ENCODE measurements around the gene ANKRD40. TPM values are rescaled to one million over a fixed set of nuclear protein-coding genes. Genes with fewer than 3 reads are reported as not detected.

Gene ANKRD40
- total and polyA plus RNA-seq, 10 of the 15 experiments (the other 5 are each of a cell fraction or from before 2014, with no cell fraction given), result 5.9 to 21.7 (median 14.8) TPM

- Histone ChIP-seq H3K4me1 (ENCODE audit: control insufficient read depth, insufficient read depth, low read length) (no peaks in the 10 kb centered on the region), H3K4me3 (no peak overlapping the region), H3K9me3 (replicated peaks; ENCODE audit: control insufficient read depth, insufficient read depth, low read length) (no peaks in the 10 kb centered on the region), H4K20me1 (ENCODE audit: control insufficient read depth, insufficient read depth) (no peaks in the 10 kb centered on the region), H3K27ac (ENCODE audit: control insufficient read depth, insufficient read depth) (no peak overlapping the region), H3K27me3 (replicated peaks in 1 of 2; ENCODE audit: control insufficient read depth in 2 of 2, insufficient read depth in 2 of 2, low read length in 1 of 2) (no peaks in the 10 kb centered on the region), H3K36me3 (ENCODE audit: control insufficient read depth in 2 of 2, insufficient read depth in 2 of 2, low read length in 1 of 2) (no peaks in the 10 kb centered on the region), H3K4me2 (ENCODE audit: control insufficient read depth, insufficient read depth) (no peak overlapping the region), H3K79me2 (ENCODE audit: control insufficient read depth, insufficient read depth, low read length) (no peaks in the 10 kb centered on the region), H3K9ac (ENCODE audit: control insufficient read depth, insufficient read depth, low read length) (no peak overlapping the region), H2AFZ (ENCODE audit: control insufficient read depth, low read depth, low read length) (no peak overlapping the region)
- POLR2A ChIA-PET, result interaction anchor here (0.5 to 1.1 kb wide), 2 partner anchors 27 to 64 kb away, joined by 3 to 6 read pairs; no protein-coding TSS in a partner anchor
- BruUV-seq (replicated peaks), result no TSS peak
- intact Hi-C loops (cut with micrococcal nuclease; ENCODE audit: unreplicated experiment), result no loop called here
- FAIRE-seq (no peak), ATAC-seq (no peak), DNase-seq (ENCODE audit: low read depth, low spot score) (no peak)
- RAD21 ChIA-PET (ENCODE audit: unreplicated experiment), result no interaction called here
- CTCF ChIA-PET, result interaction anchor here (1.5 kb wide), 1 partner anchor 9 kb away, joined by 4 read pairs; no protein-coding TSS in a partner anchor
- 77% methylated on average over 16 of the region's 16 CpGs for WGBS (ENCODE audit: insufficient coverage, insufficient replicate concordance, low lambda C conversion rate, missing lambda C conversion rate)
- in situ Hi-C loops (cut with MboI), result no loop called here
- SMC1A ChIA-PET (ENCODE audit: uncharacterized antibody, unreplicated experiment), result no interaction called here
- TF ChIP-seq NFIC (IDR thresholded peaks at IDR 0.05; ENCODE audit: low read depth, low read length) (no peak), ZNF217 (IDR thresholded peaks at IDR 0.05) (no peak), NR2C2 (IDR thresholded peaks at IDR 0.05; ENCODE audit: borderline replicate concordance, control insufficient read depth, insufficient read length, low read depth) (no peak), HDAC6 (IDR thresholded peaks at IDR 0.05; ENCODE audit: unreplicated experiment) (no peak), HCFC1 (IDR thresholded peaks at IDR 0.05; ENCODE audit: low read length) (no peak), BHLHE40 (IDR thresholded peaks at IDR 0.05; ENCODE audit: borderline replicate concordance in 1 of 2, low read depth in 2 of 2, low read length in 1 of 2) (no peak), EGR1 (IDR thresholded peaks at IDR 0.05; ENCODE audit: borderline replicate concordance in 1 of 2, low read depth in 2 of 2, low read length in 2 of 2) (no peak), SPI1 (IDR thresholded peaks at IDR 0.05; ENCODE audit: borderline replicate concordance, insufficient read depth, low read depth, low read length) (no peak), MTA3 (IDR thresholded peaks at IDR 0.05; ENCODE audit: borderline replicate concordance, low read length) (no peak), ATF7 (IDR thresholded peaks at IDR 0.05; ENCODE audit: low read depth) (no peak), IRF5 (IDR thresholded peaks at IDR 0.05; ENCODE audit: borderline replicate concordance) (no peak), MYC (IDR thresholded peaks at IDR 0.05; ENCODE audit: insufficient read depth, insufficient read length, insufficient replicate concordance, low read length, severe bottlenecking) (no peak), CBFB (IDR thresholded peaks at IDR 0.05; ENCODE audit: low read depth) (no peak), KLF5 (IDR thresholded peaks at IDR 0.05; ENCODE audit: partially characterized antibody) (no peak)
- TF ChIP-seq, protein P1, sequence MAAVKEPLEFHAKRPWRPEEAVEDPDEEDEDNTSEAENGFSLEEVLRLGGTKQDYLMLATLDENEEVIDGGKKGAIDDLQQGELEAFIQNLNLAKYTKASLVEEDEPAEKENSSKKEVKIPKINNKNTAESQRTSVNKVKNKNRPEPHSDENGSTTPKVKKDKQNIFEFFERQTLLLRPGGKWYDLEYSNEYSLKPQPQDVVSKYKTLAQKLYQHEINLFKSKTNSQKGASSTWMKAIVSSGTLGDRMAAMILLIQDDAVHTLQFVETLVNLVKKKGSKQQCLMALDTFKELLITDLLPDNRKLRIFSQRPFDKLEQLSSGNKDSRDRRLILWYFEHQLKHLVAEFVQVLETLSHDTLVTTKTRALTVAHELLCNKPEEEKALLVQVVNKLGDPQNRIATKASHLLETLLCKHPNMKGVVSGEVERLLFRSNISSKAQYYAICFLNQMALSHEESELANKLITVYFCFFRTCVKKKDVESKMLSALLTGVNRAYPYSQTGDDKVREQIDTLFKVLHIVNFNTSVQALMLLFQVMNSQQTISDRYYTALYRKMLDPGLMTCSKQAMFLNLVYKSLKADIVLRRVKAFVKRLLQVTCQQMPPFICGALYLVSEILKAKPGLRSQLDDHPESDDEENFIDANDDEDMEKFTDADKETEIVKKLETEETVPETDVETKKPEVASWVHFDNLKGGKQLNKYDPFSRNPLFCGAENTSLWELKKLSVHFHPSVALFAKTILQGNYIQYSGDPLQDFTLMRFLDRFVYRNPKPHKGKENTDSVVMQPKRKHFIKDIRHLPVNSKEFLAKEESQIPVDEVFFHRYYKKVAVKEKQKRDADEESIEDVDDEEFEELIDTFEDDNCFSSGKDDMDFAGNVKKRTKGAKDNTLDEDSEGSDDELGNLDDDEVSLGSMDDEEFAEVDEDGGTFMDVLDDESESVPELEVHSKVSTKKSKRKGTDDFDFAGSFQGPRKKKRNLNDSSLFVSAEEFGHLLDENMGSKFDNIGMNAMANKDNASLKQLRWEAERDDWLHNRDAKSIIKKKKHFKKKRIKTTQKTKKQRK (IDR thresholded peaks at IDR 0.05; ENCODE audit: low read depth, low read length), result no peak
- TF ChIP-seq, protein P2, sequence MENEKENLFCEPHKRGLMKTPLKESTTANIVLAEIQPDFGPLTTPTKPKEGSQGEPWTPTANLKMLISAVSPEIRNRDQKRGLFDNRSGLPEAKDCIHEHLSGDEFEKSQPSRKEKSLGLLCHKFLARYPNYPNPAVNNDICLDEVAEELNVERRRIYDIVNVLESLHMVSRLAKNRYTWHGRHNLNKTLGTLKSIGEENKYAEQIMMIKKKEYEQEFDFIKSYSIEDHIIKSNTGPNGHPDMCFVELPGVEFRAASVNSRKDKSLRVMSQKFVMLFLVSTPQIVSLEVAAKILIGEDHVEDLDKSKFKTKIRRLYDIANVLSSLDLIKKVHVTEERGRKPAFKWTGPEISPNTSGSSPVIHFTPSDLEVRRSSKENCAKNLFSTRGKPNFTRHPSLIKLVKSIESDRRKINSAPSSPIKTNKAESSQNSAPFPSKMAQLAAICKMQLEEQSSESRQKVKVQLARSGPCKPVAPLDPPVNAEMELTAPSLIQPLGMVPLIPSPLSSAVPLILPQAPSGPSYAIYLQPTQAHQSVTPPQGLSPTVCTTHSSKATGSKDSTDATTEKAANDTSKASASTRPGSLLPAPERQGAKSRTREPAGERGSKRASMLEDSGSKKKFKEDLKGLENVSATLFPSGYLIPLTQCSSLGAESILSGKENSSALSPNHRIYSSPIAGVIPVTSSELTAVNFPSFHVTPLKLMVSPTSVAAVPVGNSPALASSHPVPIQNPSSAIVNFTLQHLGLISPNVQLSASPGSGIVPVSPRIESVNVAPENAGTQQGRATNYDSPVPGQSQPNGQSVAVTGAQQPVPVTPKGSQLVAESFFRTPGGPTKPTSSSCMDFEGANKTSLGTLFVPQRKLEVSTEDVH (IDR thresholded peaks at IDR 0.05; ENCODE audit: low read depth, partially characterized antibody), result no peak
Measured at GRCh38 chr17:50687200-50688066, 20.3 kb downstream of the ANKRD40 start.
